BLaER1 treated with 17β-estradiol and CSF1 and Interleukin-3, amounts not matched to agents 10 nM and 100 nM (cell line): Measurements from ENCODE around the gene LRCH1.
A peak's percentile ranks its signal among the peaks of the same experiment; 100 is the strongest.

ENCODE experiments used
- H3K27ac ChIP-seq, 11 experiments: shearing (Covaris generic); formaldehyde crosslinking; 2 replicates each; pipeline ENCODE4 v1.8.1; 2022
- H3K27me3 ChIP-seq, 11 experiments: shearing (Covaris generic); formaldehyde crosslinking; 2 replicates each; pipeline ENCODE4 v1.8.1; 2022
- H3K36me3 ChIP-seq, 11 experiments: shearing (Covaris generic); formaldehyde crosslinking; 2 replicates each; pipeline ENCODE4 v1.8.1; 2022
- H3K4me1 ChIP-seq, 10 experiments: shearing (Covaris generic); formaldehyde crosslinking; 2 replicates each; pipeline ENCODE4 v1.8.1; 2022
- H3K4me2 ChIP-seq, 11 experiments: shearing (Covaris generic); formaldehyde crosslinking; 2 replicates each; pipeline ENCODE4 v1.8.1; 2022
- H3K4me3 ChIP-seq, 10 experiments: shearing (Covaris generic); formaldehyde crosslinking; 2 replicates each; pipeline ENCODE4 v1.8.1; 2022
- H3K9ac ChIP-seq, 11 experiments: shearing (Covaris generic); formaldehyde crosslinking; 2 replicates each; pipeline ENCODE4 v1.8.1; 2022
- H3K9me3 ChIP-seq, 11 experiments: shearing (Covaris generic); formaldehyde crosslinking; replicated peaks in 1 of 11; 2 replicates each; pipeline ENCODE4 v1.8.1; 2022
- H4K20me1 ChIP-seq, 11 experiments: shearing (Covaris generic); formaldehyde crosslinking; 2 replicates each; pipeline ENCODE4 v1.8.1; 2022
- Cebpa-rat ChIP-seq, 11 experiments: shearing (Covaris generic); IDR thresholded peaks; 2 replicates each; pipeline ENCODE4 v1.8.1; 2022

The LRCH1 gene

DNA sequence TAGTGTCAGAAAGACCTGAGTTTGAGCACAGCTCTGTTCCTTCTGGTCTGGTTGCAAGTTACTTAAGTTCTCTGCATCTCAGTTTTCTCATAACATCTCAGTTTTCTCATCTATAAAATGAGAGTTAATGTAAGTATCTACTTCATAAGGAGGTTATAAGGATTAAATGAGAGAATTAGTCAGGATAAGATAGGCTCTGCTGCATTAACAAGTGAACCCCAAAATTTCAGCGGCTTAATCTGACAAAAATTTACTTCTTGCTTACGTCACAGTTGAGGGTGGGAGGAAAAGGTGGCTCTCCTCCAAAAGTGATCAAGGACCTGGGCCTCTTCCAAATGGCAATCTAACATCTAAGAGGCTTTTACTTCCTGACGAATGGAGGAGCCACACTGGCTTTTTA is 31.5 kb upstream of the LRCH1 start:
- no peak for TF ChIP-seq Cebpa-rat (IDR thresholded peaks at IDR 0.05)
- Histone ChIP-seq H3K27me3 (no peaks in the 10 kb centered on the region), H3K36me3 (no peaks in the 10 kb centered on the region), H3K4me3 (no peak overlapping the region), H3K4me1 (peaks cover 0 to 8% (median 0%) of the 10 kb centered on the region in 10 experiments; a peak in 1 of 20 replicates), H3K9ac (no peak overlapping the region), H4K20me1 (no peaks in the 10 kb centered on the region), H3K27ac (no peak overlapping the region), H3K4me2 (no peak overlapping the region), H3K9me3 (peaks cover 0 to 8% (median 6%) of the 10 kb centered on the region in 11 experiments; a peak in 5 of 22 replicates)

DNA sequence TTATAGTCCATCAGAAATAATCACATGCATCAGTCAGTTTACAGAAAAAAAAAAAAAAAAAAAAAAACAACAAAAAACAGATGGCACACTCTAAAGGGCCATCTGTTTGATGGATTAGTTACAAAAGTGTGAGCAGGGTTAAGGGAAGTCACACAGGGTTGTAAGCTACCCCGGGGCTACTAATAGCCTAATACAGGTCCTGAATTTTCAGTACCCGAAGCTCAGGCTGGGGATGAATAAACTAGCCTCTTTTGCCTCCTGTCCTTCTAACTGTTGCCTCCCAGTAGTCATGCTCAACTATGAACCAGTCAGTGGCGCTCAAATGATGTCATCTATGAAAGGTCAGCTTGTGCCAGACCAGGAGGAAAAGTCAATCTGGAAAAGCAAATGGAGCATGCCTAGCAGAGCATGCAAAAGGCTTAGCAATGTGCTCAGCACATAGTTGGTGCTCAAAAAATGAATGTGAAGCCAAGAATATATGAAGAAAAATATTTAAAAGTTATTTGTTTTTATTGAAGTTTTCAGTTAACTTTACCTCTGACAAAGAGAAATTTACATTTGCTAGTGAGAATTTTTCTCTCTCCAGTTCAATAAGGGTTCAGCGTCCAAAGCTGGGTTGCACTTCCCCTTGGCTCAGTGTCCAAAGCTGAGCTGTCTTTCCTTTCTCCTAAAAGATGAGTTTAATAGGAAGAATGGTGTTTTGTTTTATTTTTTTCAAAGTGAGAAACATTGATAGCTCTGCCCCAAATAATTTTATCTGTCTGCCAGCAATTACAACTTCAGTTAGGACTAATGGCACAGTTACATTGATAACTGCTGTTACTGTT is 30.8 kb upstream of the LRCH1 start:
- Histone ChIP-seq H3K4me1 (peaks cover 0 to 8% (median 0%) of the 10 kb centered on the region in 10 experiments; a peak in 1 of 20 replicates), H3K36me3 (no peaks in the 10 kb centered on the region), H3K4me3 (no peak overlapping the region), H3K27me3 (no peaks in the 10 kb centered on the region), H4K20me1 (no peaks in the 10 kb centered on the region), H3K27ac (no peak overlapping the region), H3K4me2 (no peak overlapping the region), H3K9ac (no peak overlapping the region), H3K9me3 (peaks cover 0 to 8% (median 6%) of the 10 kb centered on the region in 11 experiments; a peak in 5 of 22 replicates)
- no peak for TF ChIP-seq Cebpa-rat (IDR thresholded peaks at IDR 0.05)

DNA sequence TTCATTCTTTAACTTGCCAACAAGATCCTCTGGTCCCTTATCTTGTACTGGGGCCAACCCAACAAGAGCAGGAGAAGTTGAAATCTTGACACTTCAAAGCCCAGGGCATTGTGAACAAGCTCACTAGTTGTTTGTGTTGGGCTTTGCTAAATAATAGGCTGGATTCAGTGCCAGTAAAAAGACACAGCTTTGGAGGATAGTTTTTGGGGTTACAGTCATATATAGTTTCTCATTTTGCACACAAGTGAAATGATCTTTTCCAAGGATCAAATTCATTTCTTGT is 30.3 kb upstream of the LRCH1 start:
- Histone ChIP-seq H4K20me1 (no peaks in the 10 kb centered on the region), H3K9me3 (peaks cover 0 to 8% (median 6%) of the 10 kb centered on the region in 11 experiments; a peak in 5 of 22 replicates), H3K36me3 (no peaks in the 10 kb centered on the region), H3K27me3 (no peaks in the 10 kb centered on the region), H3K4me3 (no peak overlapping the region), H3K4me2 (no peak overlapping the region), H3K4me1 (peaks cover 0 to 8% (median 0%) of the 10 kb centered on the region in 10 experiments; a peak in 1 of 20 replicates), H3K27ac (no peak overlapping the region), H3K9ac (no peak overlapping the region)
- no peak for TF ChIP-seq Cebpa-rat (IDR thresholded peaks at IDR 0.05)

DNA sequence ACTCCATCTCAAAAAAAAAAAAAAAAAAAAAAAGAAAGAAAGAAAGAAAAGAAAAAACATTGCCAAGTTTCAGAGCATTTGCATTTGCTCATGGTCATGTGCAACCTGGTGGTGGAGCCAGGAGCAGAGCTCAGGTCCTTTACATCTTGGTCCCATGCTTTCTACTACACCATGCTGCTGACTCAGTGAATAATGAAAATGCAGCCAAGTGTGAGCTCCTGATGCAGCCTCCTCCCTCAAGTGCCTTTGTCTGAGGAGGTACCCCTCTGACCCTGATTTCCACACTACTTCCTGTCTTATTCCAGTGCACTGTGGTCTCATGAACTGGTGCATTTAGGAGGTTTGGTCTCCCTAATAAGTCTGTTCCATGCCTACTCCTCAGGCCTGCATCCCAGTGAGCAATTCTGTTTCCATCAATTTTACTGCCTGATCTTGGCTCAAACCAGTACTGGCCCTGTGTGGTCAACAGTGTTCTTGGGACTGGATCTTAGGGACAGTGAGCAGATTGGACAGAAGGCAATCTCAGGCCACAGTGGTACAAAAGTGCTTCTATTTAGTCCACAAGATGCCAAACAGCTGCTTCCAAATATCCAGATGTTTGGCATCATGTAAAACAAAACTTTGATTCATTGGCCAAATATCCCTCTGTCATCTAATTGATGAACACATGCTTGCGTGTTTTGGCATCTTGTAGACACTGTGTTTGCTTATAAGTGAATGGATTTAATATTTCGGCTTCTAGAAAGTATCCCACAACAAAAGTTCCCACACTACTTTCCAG is 28.8 kb upstream of the LRCH1 start:
- Histone ChIP-seq H3K27me3 (no peaks in the 10 kb centered on the region), H3K9me3 (peaks cover 0 to 8% (median 6%) of the 10 kb centered on the region in 11 experiments; a peak in 5 of 22 replicates), H4K20me1 (no peaks in the 10 kb centered on the region), H3K4me1 (peaks cover 0 to 8% (median under 1%) of the 10 kb centered on the region in 10 experiments; a peak in 5 of 20 replicates), H3K4me3 (no peak overlapping the region), H3K36me3 (no peaks in the 10 kb centered on the region), H3K4me2 (no peak overlapping the region; a peak in 1 of 22 replicates), H3K9ac (no peak overlapping the region), H3K27ac (no peak overlapping the region)
- TF ChIP-seq Cebpa-rat (IDR thresholded peaks at IDR 0.05) = no peak

- no peaks in the 10 kb centered on the region for H3K27me3 ChIP-seq
- H3K4me2 ChIP-seq = no peak overlapping the region
- peaks cover 0 to 5% (median 4%) of the 10 kb centered on the region in 11 experiments; a peak in 5 of 22 replicates for H3K9me3 ChIP-seq
- TF ChIP-seq Cebpa-rat (IDR thresholded peaks at IDR 0.05) = no peak
- no peak overlapping the region for H3K4me3 ChIP-seq
- H3K4me1 ChIP-seq = peaks cover 0 to 22% (median 19%) of the 10 kb centered on the region in 10 experiments; a peak in 16 of 20 replicates
- H3K36me3 ChIP-seq = no peaks in the 10 kb centered on the region
- no peak overlapping the region for H3K27ac ChIP-seq
- H4K20me1 ChIP-seq = no peaks in the 10 kb centered on the region
- H3K9ac ChIP-seq = no peak overlapping the region
These were observed 26.8 kb upstream of the LRCH1 start for GRCh38 chr13:46526100-46526735.

- no peak for TF ChIP-seq Cebpa-rat (IDR thresholded peaks at IDR 0.05)
- Histone ChIP-seq H3K4me1 (peaks cover 0 to 28% (median 24%) of the 10 kb centered on the region in 10 experiments; a peak in 18 of 20 replicates), H3K9me3 (no peaks in the 10 kb centered on the region), H3K4me3 (no peak overlapping the region), H3K9ac (no peak overlapping the region), H3K4me2 (no peak overlapping the region), H4K20me1 (no peaks in the 10 kb centered on the region), H3K27ac (no peak overlapping the region), H3K27me3 (no peaks in the 10 kb centered on the region; a peak in 1 of 22 replicates), H3K36me3 (no peaks in the 10 kb centered on the region)
These were observed 26.2 kb upstream of the LRCH1 start for GRCh38 chr13:46526740-46527139.

- H3K27ac ChIP-seq = no peak overlapping the region
- H3K27me3 ChIP-seq = no peaks in the 10 kb centered on the region; a peak in 1 of 22 replicates
- H3K36me3 ChIP-seq = no peaks in the 10 kb centered on the region
- no peak overlapping the region for H3K9ac ChIP-seq
- TF ChIP-seq Cebpa-rat (IDR thresholded peaks at IDR 0.05) = no peak
- no peak overlapping the region for H3K4me2 ChIP-seq
- H4K20me1 ChIP-seq = no peaks in the 10 kb centered on the region
- peaks cover 0 to 30% (median 26%) of the 10 kb centered on the region in 10 experiments; a peak in 18 of 20 replicates for H3K4me1 ChIP-seq
- no peaks in the 10 kb centered on the region for H3K9me3 ChIP-seq
- H3K4me3 ChIP-seq = no peak overlapping the region
These were observed 25.7 kb upstream of the LRCH1 start for GRCh38 chr13:46527237-46527636.

GRCh38 chr13:46529216-46529919 is 23.6 kb upstream of the LRCH1 start:
- Histone ChIP-seq H3K9me3 (no peaks in the 10 kb centered on the region), H3K9ac (no peak overlapping the region), H3K36me3 (no peaks in the 10 kb centered on the region), H3K27me3 (no peaks in the 10 kb centered on the region; a peak in 1 of 22 replicates), H3K27ac (peak overlapping the region in 4 of 11 experiments; percentile 8 to 49 (median 40); a peak in 4 of 22 replicates), H3K4me2 (peak overlapping the region in 8 of 11 experiments; percentile 25 to 74 (median 58); a peak in 15 of 22 replicates), H4K20me1 (no peaks in the 10 kb centered on the region), H3K4me3 (no peak overlapping the region), H3K4me1 (peaks cover 0 to 31% (median 26%) of the 10 kb centered on the region in 10 experiments; a peak in 17 of 20 replicates)
- TF ChIP-seq Cebpa-rat (IDR thresholded peaks at IDR 0.05) = no peak
